HUES64 (cell line): Measurements from ENCODE around the gene GSTK1.

Experiments
- H3K27ac ChIP-seq: 2 replicates; pipeline ENCODE4 v1.7.0; 2013; ENCODE audit warnings: low read depth, low read length, inconsistent platforms
- H3K27me3 ChIP-seq: 2 replicates; pipeline ENCODE4 v1.6.1; 2013; ENCODE audit warnings: mild to moderate bottlenecking, low read length; ENCODE audit not compliant: insufficient read depth
- H3K36me3 ChIP-seq: 2 replicates; pipeline ENCODE4 v1.6.1; 2013; ENCODE audit warnings: mild to moderate bottlenecking, low read length; ENCODE audit not compliant: insufficient read depth
- H3K4me1 ChIP-seq: 2 replicates; pipeline ENCODE4 v1.6.1; 2013; ENCODE audit warnings: mild to moderate bottlenecking, low read length, moderate library complexity; ENCODE audit not compliant: insufficient read depth
- H3K4me3 ChIP-seq: 2 replicates; pipeline ENCODE4 v1.5.1; 2013; ENCODE audit warnings: mild to moderate bottlenecking, low read length, moderate library complexity
- H3K9ac ChIP-seq: 2 replicates; pipeline ENCODE4 v1.6.1; 2013; ENCODE audit warnings: mild to moderate bottlenecking, low read depth, low read length
- H3K9me3 ChIP-seq: 2 replicates; pipeline ENCODE4 v1.6.1; 2013; ENCODE audit warnings: low read depth, low read length; ENCODE audit not compliant: insufficient read depth
- WGBS: fragments of 150-250, 120-280 bp; methylation state at CpG from one replicate; pipeline ENCODE4 v1.1.7; 2013; ENCODE audit warnings: missing lambda C conversion rate; 5-methylcytosine and 5-hydroxymethylcytosine counted together

The GSTK1 gene

DNA sequence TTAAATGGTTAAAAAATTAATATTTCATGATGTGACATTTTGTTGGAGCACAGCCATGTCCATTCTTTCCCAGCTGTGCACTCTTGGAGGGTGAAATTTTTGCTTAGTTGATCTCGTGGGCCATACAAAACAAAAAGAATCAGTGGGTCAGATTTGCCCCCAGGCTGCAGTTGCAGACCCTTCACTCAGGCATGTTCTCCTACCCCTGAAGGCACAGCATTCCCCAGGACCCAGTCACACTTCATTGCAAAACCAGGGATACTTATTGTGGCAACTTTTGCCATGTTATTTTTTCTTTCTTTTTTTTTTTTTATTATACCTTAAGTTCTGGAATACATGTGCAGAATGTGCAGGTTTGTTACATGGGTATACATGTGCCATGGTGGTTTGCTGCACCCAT, 35.4 kb upstream of the GSTK1 start:
- Histone ChIP-seq H3K36me3 (no peaks in the 10 kb centered on the region), H3K4me1 (peaks cover 5% of the 10 kb centered on the region), H3K27ac (no peak overlapping the region), H3K9me3 (no peaks in the 10 kb centered on the region), H3K4me3 (no peak overlapping the region), H3K9ac (no peak overlapping the region), H3K27me3 (no peaks in the 10 kb centered on the region)
- WGBS: 86% methylated on average over 1 of the region's 1 CpG

DNA sequence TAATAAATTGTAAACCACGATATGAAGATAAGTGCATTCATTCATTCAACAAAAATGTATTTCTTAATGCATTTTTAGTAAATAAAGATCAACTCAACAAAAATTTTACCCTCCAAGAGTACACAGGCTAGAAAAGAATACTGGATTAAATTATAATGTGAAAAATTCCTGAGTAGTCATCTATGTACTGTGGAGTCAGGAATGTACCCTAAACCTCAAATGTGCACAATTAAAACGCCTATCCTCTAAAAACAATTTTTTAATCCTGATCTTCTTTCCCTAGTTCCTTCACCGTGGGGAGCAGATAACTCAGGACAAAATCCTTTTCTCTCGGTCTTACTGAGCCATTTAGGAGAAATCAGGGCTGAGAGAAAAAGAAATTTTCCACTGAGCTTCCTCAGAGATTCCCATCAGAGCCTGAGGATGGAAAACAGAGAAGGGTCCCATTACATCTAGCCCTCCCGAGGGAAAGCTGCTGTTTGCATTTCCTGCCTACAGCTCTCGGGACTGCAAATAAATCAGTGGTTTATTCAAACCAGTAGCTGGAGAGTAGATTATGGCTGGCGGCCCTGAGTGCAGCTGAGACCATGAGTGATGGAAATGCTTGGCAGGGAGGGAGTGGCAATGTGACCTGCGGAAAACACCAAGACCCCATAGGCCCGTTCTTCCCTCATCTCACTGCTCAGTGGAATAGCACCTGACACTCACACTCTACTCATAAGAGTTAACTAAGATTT, 34.0 kb upstream of the GSTK1 start:
- Histone ChIP-seq H3K9me3 (no peaks in the 10 kb centered on the region), H3K4me3 (no peak overlapping the region), H3K27me3 (no peaks in the 10 kb centered on the region), H3K36me3 (no peaks in the 10 kb centered on the region), H3K4me1 (peaks cover 5% of the 10 kb centered on the region), H3K27ac (no peak overlapping the region), H3K9ac (no peak overlapping the region)
- WGBS: 46% methylated on average over 6 of the region's 9 CpGs

DNA sequence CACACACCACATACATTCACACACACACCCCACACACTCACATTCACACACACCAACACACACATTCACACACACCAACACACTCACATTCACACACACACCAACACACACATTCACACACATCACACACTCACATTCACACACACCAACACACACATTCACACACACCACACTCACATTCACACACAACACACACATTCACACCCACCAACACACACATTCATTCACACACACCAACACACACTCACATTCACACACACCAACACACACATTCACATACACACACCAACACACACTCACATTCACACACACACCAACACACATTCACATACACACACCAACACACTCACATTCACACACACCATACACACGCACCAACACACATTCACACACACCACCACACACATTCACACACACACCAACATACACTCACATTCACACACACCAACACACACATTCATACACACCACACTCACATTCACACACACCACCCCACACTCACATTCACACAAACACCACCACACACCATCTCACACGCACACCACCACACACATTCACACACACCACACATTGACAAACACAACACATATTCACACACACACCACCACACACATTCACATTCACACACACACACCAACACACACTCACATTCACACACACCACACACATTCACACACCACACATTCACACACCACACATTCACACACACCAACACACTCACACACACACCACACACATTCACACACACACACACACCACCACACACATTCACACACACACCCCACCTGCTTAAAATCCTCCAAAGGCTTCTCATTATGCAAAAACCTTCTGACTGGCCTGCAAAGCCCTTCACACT, 32.4 kb upstream of the GSTK1 start:
- Histone ChIP-seq H3K27me3 (no peaks in the 10 kb centered on the region), H3K27ac (no peak overlapping the region), H3K36me3 (no peaks in the 10 kb centered on the region), H3K9ac (no peak overlapping the region), H3K9me3 (no peaks in the 10 kb centered on the region), H3K4me3 (no peak overlapping the region), H3K4me1 (peaks cover 5% of the 10 kb centered on the region)
- WGBS: 88% methylated on average over 2 of the region's 2 CpGs

DNA sequence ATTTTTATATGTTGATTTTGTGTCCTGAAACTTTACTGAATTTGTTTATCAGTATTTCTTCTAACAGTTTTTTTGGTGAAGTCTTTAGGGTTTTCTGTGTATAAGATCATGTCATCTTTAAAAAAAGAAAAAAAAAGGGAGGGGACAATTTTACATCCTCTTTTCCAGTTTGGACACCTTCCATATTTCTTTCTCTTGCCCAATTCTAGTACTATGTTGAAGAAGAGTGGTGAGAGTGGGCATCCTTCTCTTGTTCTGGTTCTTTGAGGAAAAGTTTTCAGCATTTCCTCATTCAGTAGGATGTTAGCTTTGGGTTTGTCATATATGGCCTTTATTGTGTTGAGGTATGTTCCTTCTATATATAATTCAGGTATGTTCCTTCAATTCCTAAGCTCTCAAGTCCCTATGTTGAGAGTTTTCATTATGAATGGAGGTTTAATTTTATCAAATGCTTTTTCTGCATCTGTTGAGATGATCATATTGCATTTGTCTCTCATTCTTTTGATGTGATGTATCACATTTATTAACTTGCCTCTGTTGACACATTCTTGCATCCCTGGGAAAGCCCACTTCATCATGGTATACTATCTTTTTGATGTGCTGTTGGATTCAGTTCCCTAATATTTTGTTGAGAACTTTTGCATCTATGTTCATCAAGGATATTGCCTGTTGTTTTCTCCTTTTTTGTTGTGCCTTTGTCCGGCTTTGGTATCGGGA, 29.3 kb upstream of the GSTK1 start:
- Histone ChIP-seq H3K36me3 (no peaks in the 10 kb centered on the region), H3K4me3 (no peak overlapping the region), H3K9me3 (0 out of 2 replicates have a peak, but pooled peaks cover 3% of the 10 kb centered on the region), H3K9ac (no peak overlapping the region), H3K27me3 (no peaks in the 10 kb centered on the region), H3K4me1 (peaks cover 5% of the 10 kb centered on the region), H3K27ac (no peak overlapping the region)
- WGBS: no CpG with 5 or more reads among the region's 2 CpGs

DNA sequence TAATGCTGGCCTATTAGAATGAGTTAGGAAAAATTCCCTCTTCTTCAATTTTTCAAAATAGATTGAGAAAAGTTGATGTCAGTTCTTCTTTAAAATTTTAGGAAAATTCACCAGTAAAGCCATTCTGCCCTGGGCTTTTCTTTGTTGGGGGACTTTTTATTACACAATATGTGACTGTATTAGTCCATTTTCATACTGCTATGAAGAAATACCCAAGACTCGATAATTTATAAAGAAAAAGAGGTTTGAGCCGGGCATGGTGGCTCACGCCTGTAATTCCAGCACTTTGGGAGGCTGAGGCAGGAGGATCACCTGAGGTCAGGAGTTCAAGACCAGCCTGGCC, 28.7 kb upstream of the GSTK1 start:
- H3K9me3 ChIP-seq: 0 out of 2 replicates have a peak, but pooled peaks cover 3% of the 10 kb centered on the region
- H3K27ac ChIP-seq: no peak overlapping the region
- H3K27me3 ChIP-seq: no peaks in the 10 kb centered on the region
- 89% methylated on average over 3 of the region's 3 CpGs for WGBS
- no peaks in the 10 kb centered on the region for H3K36me3 ChIP-seq
- peaks cover 4% of the 10 kb centered on the region for H3K4me1 ChIP-seq
- H3K9ac ChIP-seq: no peak overlapping the region
- H3K4me3 ChIP-seq: no peak overlapping the region

DNA sequence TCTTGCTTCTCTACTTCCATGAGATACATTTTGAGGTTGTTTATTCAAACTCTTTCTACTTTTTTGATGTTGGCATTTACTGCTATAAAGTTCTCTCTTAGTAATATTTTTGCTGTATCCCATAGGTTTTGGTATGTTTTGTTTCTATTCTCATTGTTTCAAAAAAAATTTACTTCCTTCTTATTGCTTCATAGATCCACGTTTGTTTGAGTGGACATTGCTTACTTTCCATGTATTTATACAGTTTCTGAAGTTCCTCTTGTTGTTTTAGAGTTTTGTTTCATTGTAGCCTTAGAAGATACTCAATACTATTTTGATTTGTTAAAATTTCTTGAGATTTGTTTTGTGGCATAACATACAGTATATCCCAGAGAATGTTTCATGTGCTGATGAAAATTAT, 27.7 kb upstream of the GSTK1 start:
- H3K4me1 ChIP-seq: peaks cover 3% of the 10 kb centered on the region; the same call in 1 of the 2 replicates
- no peaks in the 10 kb centered on the region for H3K36me3 ChIP-seq
- no peak overlapping the region for H3K27ac ChIP-seq
- H3K4me3 ChIP-seq: no peak overlapping the region
- no peak overlapping the region for H3K9ac ChIP-seq
- no peaks in the 10 kb centered on the region for H3K27me3 ChIP-seq
- 29% methylated on average over 1 of the region's 1 CpG for WGBS
- 0 out of 2 replicates have a peak, but pooled peaks cover 3% of the 10 kb centered on the region for H3K9me3 ChIP-seq

DNA sequence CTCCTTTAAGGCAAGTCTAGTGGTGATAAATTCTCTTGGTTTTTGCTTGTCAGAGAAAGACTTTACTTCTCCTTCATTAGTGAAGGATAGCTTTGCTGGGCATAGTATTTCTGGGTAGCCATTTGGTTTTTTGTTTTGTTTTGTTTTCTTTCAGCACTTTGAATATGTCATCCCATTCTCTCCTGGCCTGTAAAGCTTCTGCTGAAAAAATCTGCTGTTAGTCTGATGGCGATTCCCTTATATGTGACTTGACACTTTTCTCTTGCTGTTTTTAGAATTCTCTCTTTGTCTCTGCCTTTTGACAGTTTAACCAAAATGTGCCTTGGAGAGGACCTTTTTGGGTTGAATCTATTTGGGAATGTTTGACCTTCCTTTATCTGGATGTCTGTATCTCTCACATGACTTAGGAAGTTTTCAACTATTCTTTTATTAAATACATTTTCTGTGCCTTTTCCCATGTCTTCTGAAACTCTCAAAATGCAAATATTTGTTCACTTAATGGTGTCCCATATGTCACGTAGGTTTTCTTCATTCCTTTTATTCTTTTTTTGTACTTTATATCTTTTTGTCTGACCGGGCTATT, 26.7 kb upstream of the GSTK1 start:
- H3K36me3 ChIP-seq: no peaks in the 10 kb centered on the region
- 94% methylated on average over 3 of the region's 3 CpGs for WGBS

DNA sequence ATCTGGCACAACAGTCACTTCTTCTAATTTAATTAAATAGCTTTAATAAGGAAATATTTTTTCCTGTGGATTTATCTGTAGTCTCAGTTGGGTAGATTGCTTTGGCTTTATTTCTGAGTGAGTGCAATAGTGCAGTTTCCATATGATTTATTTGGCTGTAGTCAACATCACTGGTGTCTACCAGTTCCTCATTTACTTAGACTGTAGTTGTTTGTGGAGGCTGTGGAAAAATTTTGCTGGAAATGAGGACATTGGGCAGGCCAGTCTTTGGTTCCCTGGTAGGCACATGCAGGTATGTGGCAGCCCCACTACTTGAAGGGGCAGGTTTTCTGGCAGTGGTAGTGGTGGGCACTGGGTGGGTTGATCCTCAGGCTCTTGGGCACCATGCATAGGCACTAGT, 25.9 kb upstream of the GSTK1 start:
- Histone ChIP-seq H3K9ac (no peak overlapping the region), H3K9me3 (0 out of 2 replicates have a peak, but pooled peaks cover 3% of the 10 kb centered on the region), H3K27me3 (peaks cover 10% of the 10 kb centered on the region)

More for the DNA sequence above, 26.7 kb upstream of the GSTK1 start:
- Histone ChIP-seq H3K9me3 (0 out of 2 replicates have a peak, but pooled peaks cover 3% of the 10 kb centered on the region), H3K9ac (no peak overlapping the region), H3K27me3 (peaks cover 9% of the 10 kb centered on the region), H3K27ac (no peak overlapping the region), H3K4me1 (peaks cover 3% of the 10 kb centered on the region; the same call in 1 of the 2 replicates), H3K4me3 (no peak overlapping the region)

DNA sequence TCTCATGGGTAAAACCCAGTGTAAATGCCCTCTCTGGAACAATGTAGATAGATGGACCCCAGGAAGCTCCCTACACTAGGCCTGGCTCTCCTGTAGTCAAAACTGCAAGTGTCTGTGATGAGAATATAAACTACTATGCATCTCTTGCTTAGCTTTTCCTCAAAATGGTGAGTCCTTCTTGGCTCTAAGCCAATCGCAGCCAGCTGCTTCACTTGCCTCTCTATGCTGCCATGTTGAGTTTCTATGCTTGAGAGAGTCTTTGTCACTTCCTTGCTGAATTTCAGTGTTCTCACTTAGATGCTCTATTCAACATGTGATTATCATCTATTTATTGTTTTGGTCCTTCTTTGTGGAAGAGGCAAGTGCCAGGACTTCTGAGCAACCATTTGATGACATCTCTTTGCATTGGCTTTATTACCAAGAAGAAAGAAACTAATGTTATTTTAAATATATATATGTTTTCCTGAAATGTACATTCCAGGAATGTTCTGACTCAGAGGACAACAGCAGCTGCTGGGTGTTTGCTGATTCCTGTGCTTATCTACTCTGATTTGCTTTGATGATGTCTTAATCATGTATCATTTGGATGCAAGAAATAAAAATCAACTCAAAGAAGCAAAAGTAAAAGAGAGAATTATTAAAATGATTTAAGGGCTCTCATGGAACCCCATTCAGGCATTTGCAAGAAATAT, 24.8 kb upstream of the GSTK1 start:
- WGBS: 94% methylated on average over 1 of the region's 1 CpG
- Histone ChIP-seq H3K4me1 (peaks cover 3% of the 10 kb centered on the region; the same call in 1 of the 2 replicates), H3K9me3 (0 out of 2 replicates have a peak, but pooled peaks cover 3% of the 10 kb centered on the region), H3K9ac (no peak overlapping the region), H3K4me3 (no peak overlapping the region), H3K36me3 (no peaks in the 10 kb centered on the region), H3K27ac (no peak overlapping the region), H3K27me3 (peaks cover 10% of the 10 kb centered on the region)

More for the DNA sequence above, 25.9 kb upstream of the GSTK1 start:
- no peaks in the 10 kb centered on the region for H3K36me3 ChIP-seq
- H3K4me1 ChIP-seq: peaks cover 3% of the 10 kb centered on the region; the same call in 1 of the 2 replicates
- no peak overlapping the region for H3K27ac ChIP-seq
- no peak overlapping the region for H3K4me3 ChIP-seq

DNA sequence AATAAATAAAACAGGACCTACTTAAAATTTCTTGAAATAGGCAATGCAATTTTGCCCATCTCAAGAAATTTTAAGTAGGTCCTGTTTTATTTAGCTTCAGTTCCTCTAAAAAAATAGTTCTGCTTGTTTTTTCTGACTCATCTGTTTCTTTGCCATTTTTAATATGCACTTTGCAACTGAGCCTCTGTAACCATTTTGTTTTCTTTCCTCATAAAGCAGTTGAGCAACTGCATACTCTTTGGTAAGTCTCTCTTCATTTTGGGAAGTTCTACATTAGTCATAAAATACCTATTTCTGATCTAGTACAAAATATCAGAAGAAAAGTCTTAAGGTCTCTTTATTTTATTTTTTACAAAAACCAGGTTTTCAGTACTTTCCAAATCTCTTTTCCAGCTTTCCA, 23.4 kb upstream of the GSTK1 start:
- H3K9ac ChIP-seq: no peak overlapping the region
- H3K36me3 ChIP-seq: no peaks in the 10 kb centered on the region
- peaks cover 10% of the 10 kb centered on the region for H3K27me3 ChIP-seq
- no peak overlapping the region for H3K27ac ChIP-seq
- H3K4me3 ChIP-seq: no peak overlapping the region
- peaks cover 3% of the 10 kb centered on the region; the same call in 1 of the 2 replicates for H3K4me1 ChIP-seq
- H3K9me3 ChIP-seq: 0 out of 2 replicates have a peak, but pooled peaks cover 3% of the 10 kb centered on the region
